HL-60 (cell line): ENCODE data around the gene SLC10A3.

ENCODE experiments used
- CTCF ChIP-seq: IDR thresholded peaks from one replicate; pipeline ENCODE4 v1.5.1; 2011; ENCODE audit warnings: low read length, control low read depth, inconsistent platforms; ENCODE audit not compliant: insufficient read depth
- POLR2AphosphoS5 ChIP-seq: IDR thresholded peaks from 2 replicates; pipeline ENCODE4 v1.6.1; 2012; ENCODE audit warnings: low read depth
- REST ChIP-seq: IDR thresholded peaks from 2 replicates; pipeline ENCODE4 v1.6.1; 2012; ENCODE audit warnings: low read depth; ENCODE audit not compliant: insufficient replicate concordance
- SPI1 ChIP-seq: IDR thresholded peaks from 2 replicates; pipeline ENCODE4 v1.6.1; 2012; ENCODE audit warnings: low read depth, mild to moderate bottlenecking, borderline replicate concordance

GRCh38 chrX:154519389-154519788, 29.0 kb upstream of the SLC10A3 start:
- TF ChIP-seq CTCF (no peak), POLR2AphosphoS5 (no peak), REST (no peak), SPI1 (no peak)
